HL-60/S4 (cell line): Measurements from ENCODE around the gene OR52M1.
"Not testable (repeated sequence)": the region's sequence is repeated elsewhere in the genome, so short reads cannot be mapped to it uniquely, and the experiment has no call there.

ENCODE experiments used
- in situ Hi-C: fragments of 300-500 bp; cut with MboI; formaldehyde crosslinking; loops from 2 replicates; pipeline ENCODE4 v1.14.3; 2022; ENCODE audit warnings: low sequenced_read_pairs

The OR52M1 gene, protein sequence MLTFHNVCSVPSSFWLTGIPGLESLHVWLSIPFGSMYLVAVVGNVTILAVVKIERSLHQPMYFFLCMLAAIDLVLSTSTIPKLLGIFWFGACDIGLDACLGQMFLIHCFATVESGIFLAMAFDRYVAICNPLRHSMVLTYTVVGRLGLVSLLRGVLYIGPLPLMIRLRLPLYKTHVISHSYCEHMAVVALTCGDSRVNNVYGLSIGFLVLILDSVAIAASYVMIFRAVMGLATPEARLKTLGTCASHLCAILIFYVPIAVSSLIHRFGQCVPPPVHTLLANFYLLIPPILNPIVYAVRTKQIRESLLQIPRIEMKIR

DNA sequence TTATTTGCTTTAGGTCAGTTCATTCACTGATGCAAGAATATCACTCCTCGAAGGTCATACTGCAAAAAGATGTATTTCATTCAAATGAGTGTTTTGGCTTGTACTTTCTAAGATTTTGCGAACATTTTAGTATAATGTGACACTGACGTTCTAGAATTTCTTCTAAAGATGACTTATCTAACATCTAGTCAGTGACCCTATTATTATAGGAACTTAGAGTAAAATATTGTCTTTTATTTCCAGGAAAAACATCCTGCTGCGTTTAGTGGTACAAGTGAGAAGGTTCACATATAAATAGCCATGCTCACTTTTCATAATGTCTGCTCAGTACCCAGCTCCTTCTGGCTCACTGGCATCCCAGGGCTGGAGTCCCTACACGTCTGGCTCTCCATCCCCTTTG is at the start of gene OR52M1:
Gene OR52M1 (plus strand): TSS at position 301 of the 400 bp plus-strand sequence. CDS start 0 bp downstream, at position 301.
- in situ Hi-C loops, result no loop called here

- in situ Hi-C loops, result no loop called here
Observed at GRCh38 chr11:4495487-4495886, 49.5 kb upstream of the OR52M1 start.

GRCh38 chr11:4495986-4496385 is 49.0 kb upstream of the OR52M1 start:
- in situ Hi-C loops, result no loop called here

DNA sequence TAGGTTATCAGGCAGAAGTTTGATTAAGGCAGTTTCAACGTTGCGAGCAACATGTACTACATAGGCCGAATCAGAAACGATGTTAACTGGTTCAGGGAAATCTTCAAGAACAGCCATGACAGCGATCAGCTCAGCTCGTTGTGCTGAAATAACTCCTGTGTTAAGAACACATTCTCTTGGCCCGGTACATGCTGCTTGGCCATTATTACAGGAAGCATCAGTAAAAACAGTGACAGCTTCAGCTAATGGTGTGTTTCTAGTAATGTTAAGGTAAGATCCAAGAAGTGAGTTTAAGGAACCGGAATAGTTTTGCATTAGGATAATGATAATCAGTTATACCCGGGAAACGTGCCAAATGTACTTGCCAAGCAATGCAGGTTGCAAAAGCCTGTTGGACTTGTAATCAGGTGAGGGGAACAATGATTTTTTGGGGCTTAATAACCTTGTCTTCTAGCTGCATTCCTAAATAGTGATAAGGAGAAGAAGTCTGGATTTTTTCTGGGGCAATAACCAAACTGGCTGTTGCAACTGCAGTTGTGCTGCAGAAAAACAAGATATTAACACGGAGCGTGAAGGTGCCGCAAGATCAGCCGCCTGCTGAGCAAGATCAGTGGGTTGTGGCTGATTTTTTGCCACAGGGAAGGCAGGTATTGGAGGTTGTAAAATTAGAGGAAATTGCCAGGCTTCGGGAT is 48.3 kb upstream of the OR52M1 start:
- in situ Hi-C loops, result no loop called here

- in situ Hi-C loops, result no loop called here
Observed at GRCh38 chr11:4508886-4509285, 36.1 kb upstream of the OR52M1 start.

DNA sequence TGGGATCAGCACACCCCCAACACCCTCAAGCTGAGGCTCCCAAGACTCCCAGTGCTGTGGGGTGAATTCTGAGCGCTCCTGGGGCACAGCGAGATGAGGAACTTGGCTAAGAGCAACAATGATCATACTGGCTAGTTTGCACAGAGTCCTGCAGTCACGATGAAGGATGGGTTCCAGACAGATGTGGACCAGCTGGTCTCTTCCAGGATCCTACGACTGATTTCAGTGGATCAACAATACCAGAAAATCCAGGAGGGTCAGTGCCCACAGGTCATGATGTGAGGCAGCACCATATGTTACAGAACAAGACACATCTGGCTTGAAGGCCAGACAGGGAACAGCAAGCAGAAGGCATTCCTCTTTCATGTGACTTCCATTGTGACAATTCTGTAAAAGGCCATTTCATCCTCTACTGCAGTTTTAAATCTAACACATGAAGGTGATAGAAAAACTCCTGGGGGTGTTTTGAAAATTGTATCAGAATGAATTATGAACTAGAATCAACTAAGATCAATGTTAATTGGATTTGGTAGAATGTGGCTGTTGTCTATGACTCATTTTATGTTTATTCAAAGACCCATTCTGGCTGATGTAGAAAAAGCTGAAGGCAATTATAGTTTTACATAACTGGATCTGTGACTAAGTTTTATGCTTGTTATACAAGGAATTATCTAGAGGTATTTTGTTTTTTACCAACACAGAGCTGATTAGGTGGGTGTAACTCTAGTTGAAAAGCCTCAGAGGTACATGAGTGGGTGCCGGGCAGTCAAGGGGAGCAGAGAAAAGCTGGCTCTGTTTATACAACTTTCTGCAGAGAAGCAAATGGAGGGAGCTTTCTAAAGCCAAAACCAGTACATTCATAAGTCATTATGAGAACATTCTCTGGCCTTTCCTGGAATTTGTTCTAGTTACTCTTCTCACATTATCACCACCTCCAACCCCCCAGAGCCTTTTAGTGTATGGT is 33.4 kb upstream of the OR52M1 start:
- in situ Hi-C loops, result no loop called here

GRCh38 chr11:4514196-4514595 is 30.8 kb upstream of the OR52M1 start:
- in situ Hi-C loops, result no loop called here

- in situ Hi-C loops, result no loop called here
Observed at GRCh38 chr11:4522339-4522738, 22.7 kb upstream of the OR52M1 start.

DNA sequence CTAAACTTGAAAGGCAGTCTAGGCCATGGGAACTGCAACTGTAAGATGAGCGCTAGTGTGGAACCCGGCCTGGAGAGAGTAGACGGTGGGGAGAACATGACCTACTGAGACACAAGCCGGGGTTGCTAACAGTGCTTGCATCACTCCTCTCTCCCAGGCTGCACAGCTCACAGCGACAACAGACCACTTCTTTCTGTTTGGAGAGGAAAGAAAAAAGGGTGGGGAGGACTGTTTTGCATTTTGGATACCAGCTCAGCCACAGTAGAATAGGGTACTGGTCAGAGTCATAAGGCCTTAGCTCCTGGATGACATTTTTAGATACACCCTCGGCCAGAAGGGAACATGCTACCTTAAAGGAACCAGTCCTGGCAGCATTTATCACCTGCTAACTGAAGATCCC is 22.2 kb upstream of the OR52M1 start:
- in situ Hi-C loops, result no loop called here

DNA sequence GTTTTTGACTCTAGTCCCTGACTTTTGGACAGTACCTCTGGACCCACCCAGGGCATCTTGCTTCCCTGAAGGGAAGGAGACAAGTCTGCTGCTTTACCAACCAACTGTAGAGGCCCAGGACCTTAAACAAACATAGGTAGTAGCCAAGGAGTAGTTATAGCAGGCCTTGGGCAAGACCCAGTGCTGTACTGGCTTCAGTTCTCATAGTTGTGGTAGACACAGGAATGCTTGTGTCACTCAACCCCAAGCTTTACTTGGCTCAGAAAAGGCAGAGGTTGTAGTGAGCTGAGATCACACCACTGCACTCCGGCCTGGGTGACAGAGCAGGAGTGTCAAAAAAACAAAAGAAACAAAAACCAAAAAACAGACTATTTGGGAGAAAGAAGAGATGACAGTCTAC is 21.3 kb upstream of the OR52M1 start:
- in situ Hi-C loops, result no loop called here

GRCh38 chr11:4527926-4528325 is 17.1 kb upstream of the OR52M1 start:
- in situ Hi-C loops, result no loop called here

- in situ Hi-C loops, result not testable (repeated sequence)
Observed at GRCh38 chr11:4531686-4532085, 13.3 kb upstream of the OR52M1 start.

DNA sequence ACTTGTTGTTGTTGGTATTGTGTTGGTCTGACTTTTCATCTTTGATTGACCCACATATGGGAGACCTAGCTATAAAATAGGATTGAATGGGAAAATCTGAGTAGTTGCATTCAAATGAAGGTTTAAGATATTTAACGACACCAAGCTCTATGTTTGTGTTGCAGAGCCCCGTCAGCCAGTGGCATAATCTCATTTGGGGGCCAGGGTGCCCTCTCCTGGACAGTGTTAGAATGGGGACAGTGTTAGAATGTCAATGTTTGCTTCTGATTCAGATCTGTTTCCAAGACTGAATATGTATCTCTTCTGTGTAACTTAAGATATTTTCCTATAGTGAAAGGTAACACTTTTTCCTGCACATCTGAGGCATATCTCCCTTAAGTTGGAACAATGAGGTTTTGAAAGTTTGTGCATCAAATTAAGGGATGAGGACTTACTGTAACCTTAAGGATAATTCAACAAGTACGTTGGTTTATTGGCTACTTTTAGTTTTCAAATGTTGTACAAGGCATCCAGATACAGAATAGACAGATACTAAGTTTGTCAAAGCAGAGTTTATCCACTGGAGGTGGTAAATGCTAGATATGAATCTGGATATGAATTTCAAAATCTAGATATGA is 5.3 kb upstream of the OR52M1 start:
- in situ Hi-C loops, result no loop called here

- in situ Hi-C loops, result no loop called here
Observed at GRCh38 chr11:4541071-4541470, 3.9 kb upstream of the OR52M1 start.

DNA sequence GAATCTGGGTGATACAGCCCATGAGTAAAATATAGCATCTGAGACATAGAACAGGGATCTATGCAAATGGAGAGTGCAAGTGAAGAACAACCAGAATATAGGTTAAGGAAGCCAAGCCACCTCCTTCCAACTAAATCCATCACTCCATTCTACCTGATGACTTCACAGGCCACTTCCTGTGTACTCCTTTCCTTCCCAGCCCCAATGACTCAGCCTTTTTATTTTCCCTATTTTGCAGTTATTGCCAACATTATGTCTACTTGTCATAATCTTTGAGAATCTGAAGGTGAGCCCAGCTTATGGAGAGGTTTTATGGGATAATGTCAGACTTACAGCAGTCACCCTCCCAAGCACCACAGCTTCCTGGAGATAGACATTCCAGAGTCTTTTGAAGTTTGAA is 1.4 kb upstream of the OR52M1 start:
- in situ Hi-C loops, result no loop called here

GRCh38 chr11:4546878-4547277 is 1.9 kb downstream of the OR52M1 start:
- in situ Hi-C loops, result no loop called here

GRCh38 chr11:4547416-4547815 is 2.4 kb downstream of the OR52M1 start:
- in situ Hi-C loops, result no loop called here

DNA sequence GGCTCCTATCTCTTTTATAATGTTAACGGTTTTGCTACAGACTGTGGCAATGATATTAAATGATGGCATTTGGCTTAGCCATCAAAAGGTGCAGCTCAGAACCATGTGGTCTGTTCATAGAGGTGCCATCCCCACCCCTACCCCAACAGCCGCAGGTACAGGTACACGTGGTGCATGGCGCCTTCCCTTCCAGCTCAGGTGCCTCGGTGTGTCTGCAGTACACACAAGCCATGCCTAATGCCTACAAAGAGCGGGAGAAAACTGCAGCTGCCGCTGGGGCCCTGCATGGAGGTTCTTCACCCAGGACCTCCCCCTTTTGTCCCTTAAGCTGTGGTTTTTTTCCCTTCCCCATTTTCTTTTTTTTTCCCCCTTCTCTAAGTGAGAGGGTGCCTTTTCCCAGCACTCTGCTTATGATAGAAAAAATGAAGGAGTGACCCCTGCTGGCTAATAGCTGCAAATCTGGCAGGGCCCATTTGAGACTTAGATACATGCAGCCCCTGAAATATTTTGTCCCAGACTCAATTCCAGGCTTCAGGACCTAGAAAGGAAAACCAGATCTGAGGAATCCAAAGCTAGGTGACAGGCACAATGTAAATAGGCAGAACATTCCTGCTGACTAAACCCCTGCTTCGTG is 6.5 kb downstream of the OR52M1 start:
- in situ Hi-C loops, result loop anchor here (10.0 kb wide), 1 partner anchor 367 kb away; no protein-coding TSS in a partner anchor

- in situ Hi-C loops, result loop anchor here (10.0 kb wide), 1 partner anchor 375 kb away; no protein-coding TSS in a partner anchor
Observed at GRCh38 chr11:4559527-4560440, 14.8 kb downstream of the OR52M1 start.
